Smooth muscle cell (in vitro differentiated cells): ENCODE data around the gene LUZP1. TPM values are rescaled to one million over a fixed set of nuclear protein-coding genes. Genes with fewer than 3 reads are reported as not detected.

Experiments
- DNase-seq: peaks from one replicate; lab custom pipeline; 2025; ENCODE audit not compliant: unreplicated experiment; lab: John Stamatoyannopoulos, UW
- H2AFZ ChIP-seq: fragments of 200-600 bp; sonication (generic); 2 replicates; pipeline ENCODE4 v1.6.0; 2016; ENCODE audit warnings: antibody characterized with exemption, low read depth, mild to moderate bottlenecking
- H3F3A ChIP-seq: fragments of 200-600 bp; sonication (generic); 2 replicates; pipeline ENCODE4 v1.6.0; 2017; ENCODE audit warnings: antibody characterized with exemption, low read depth
- H3K27ac ChIP-seq: fragments of 200-600 bp; sonication (generic); 2 replicates; pipeline ENCODE4 v1.5.1; 2016; ENCODE audit warnings: low read depth, mild to moderate bottlenecking
- H3K27me3 ChIP-seq: fragments of 200-600 bp; sonication (generic); 2 replicates; pipeline ENCODE4 v1.6.1; 2016; ENCODE audit warnings: low read depth, mild to moderate bottlenecking
- H3K36me3 ChIP-seq: fragments of 200-600 bp; sonication (generic); 2 replicates; pipeline ENCODE4 v1.5.1; 2016; ENCODE audit warnings: low read depth
- H3K4me1 ChIP-seq: fragments of 200-600 bp; sonication (generic); 2 replicates; pipeline ENCODE4 v1.5.1; 2016; ENCODE audit warnings: low read depth
- H3K4me2 ChIP-seq: fragments of 200-600 bp; sonication (generic); 2 replicates; pipeline ENCODE4 v1.6.0; 2016; ENCODE audit warnings: mild to moderate bottlenecking
- H3K4me3 ChIP-seq: fragments of 200-600 bp; sonication (generic); 2 replicates; pipeline ENCODE4 v1.5.1; 2016; ENCODE audit warnings: mild to moderate bottlenecking
- H3K79me2 ChIP-seq: fragments of 200-600 bp; sonication (generic); 2 replicates; pipeline ENCODE4 v1.6.0; 2016; ENCODE audit warnings: low read depth, mild to moderate bottlenecking
- H3K9ac ChIP-seq: fragments of 200-600 bp; sonication (generic); 2 replicates; pipeline ENCODE4 v1.6.0; 2016; ENCODE audit warnings: low read depth
- H3K9me3 ChIP-seq: fragments of 200-600 bp; sonication (generic); replicated peaks from 2 replicates; pipeline ENCODE4 v1.5.1; 2016; ENCODE audit warnings: low read depth
- H4K20me1 ChIP-seq: fragments of 200-600 bp; sonication (generic); 2 replicates; pipeline ENCODE4 v1.6.0; 2016; ENCODE audit warnings: low read depth
- WGBS: methylation state at CpG from one replicate; pipeline ENCODE4 v1.1.7; 2016; ENCODE audit warnings: low lambda C conversion rate; 5-methylcytosine and 5-hydroxymethylcytosine counted together
- polyA plus RNA-seq: library from polyadenylated mRNA; unstranded; fragments of >200 nt; fragmentation: Nextera tagmentation; extraction: Ambion mirVana; gene quantifications from 2 replicates; pipeline ENCODE4 v1.2.1, GENCODE V29; 2016
- total RNA-seq: library from RNA; depleted of rRNA; stranded (reverse); fragments of >200 nt; gene quantifications from 2 replicates; pipeline ENCODE4 v1.2.3, GENCODE V29; 2014
- TF ChIP-seq, protein P1 (sequence below): fragments of 200-600 bp; sonication (generic); IDR thresholded peaks from 2 replicates; pipeline ENCODE4 v1.5.1; 2017; ENCODE audit warnings: borderline replicate concordance, mild to moderate bottlenecking, antibody characterized with exemption; ENCODE audit not compliant: insufficient read depth, poor library complexity, severe bottlenecking

The LUZP1 gene
- total and polyA plus RNA-seq, 2 experiments from 2014 or later: 29.2 to 39.2 TPM

DNA sequence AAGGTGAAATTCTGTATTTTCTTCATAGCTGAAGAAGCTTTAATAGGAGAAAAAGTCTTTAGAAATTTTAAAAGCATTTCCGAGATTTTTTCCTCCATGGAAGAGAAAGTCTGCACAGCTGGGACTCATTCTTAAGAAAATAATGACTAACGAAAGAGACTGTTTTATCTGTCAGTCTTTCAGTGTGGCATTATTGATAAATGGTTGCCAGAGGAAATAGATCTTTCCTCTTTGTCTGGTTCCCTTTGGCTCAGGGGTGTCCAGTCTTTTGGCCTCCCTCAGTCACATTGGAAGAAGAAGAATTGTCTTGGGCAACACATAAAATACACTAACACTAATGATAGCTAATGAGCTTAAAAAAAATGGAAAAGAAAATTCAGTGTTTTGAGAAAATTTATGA, 99.5 kb downstream of the LUZP1 start:
- no peak overlapping the region for H2AFZ ChIP-seq
- no peaks in the 10 kb centered on the region for H3K27me3 ChIP-seq
- H3K79me2 ChIP-seq: no peaks in the 10 kb centered on the region
- H3K4me3 ChIP-seq: no peak overlapping the region
- 88% methylated on average over 2 of the region's 2 CpGs for WGBS
- no peak for DNase-seq
- no peaks in the 10 kb centered on the region for H3K9me3 ChIP-seq
- H3K4me2 ChIP-seq: no peak overlapping the region
- peaks cover 21% of the 10 kb centered on the region for H3K36me3 ChIP-seq
- H3F3A ChIP-seq: no peaks in the 10 kb centered on the region
- TF ChIP-seq, protein P1, sequence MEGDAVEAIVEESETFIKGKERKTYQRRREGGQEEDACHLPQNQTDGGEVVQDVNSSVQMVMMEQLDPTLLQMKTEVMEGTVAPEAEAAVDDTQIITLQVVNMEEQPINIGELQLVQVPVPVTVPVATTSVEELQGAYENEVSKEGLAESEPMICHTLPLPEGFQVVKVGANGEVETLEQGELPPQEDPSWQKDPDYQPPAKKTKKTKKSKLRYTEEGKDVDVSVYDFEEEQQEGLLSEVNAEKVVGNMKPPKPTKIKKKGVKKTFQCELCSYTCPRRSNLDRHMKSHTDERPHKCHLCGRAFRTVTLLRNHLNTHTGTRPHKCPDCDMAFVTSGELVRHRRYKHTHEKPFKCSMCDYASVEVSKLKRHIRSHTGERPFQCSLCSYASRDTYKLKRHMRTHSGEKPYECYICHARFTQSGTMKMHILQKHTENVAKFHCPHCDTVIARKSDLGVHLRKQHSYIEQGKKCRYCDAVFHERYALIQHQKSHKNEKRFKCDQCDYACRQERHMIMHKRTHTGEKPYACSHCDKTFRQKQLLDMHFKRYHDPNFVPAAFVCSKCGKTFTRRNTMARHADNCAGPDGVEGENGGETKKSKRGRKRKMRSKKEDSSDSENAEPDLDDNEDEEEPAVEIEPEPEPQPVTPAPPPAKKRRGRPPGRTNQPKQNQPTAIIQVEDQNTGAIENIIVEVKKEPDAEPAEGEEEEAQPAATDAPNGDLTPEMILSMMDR: no peak
- H3K4me1 ChIP-seq: no peaks in the 10 kb centered on the region
- H3K27ac ChIP-seq: no peak overlapping the region
- peaks cover 48% of the 10 kb centered on the region for H4K20me1 ChIP-seq
- H3K9ac ChIP-seq: no peak overlapping the region

DNA sequence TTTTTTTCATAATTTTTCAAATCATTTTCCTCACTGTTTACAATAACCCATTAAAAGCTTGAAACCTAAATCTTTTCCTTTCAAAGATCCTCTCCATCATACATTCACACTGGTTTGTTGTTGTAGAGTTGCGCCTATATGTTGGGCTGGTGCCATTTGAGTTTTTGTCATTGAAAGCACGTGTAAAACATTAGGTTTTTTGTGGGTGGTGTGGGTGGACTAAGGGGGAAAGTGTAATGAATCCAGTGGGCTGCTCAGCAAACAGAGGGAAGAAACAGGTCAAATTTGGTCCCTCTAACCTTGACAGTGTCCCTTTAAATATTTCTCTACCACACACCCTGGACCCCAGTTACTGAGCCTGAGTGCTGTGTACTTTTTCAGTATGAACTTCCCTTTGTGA, 102.6 kb downstream of the LUZP1 start:
- TF ChIP-seq, protein P1: no peak
- H3K27ac ChIP-seq: no peak overlapping the region
- no peak for DNase-seq
- peaks cover 6% of the 10 kb centered on the region for H3K36me3 ChIP-seq
- H3K4me1 ChIP-seq: no peaks in the 10 kb centered on the region
- H3F3A ChIP-seq: no peaks in the 10 kb centered on the region
- no peaks in the 10 kb centered on the region for H3K79me2 ChIP-seq
- H3K27me3 ChIP-seq: no peaks in the 10 kb centered on the region
- H3K9ac ChIP-seq: no peak overlapping the region
- H2AFZ ChIP-seq: no peak overlapping the region
- H3K4me3 ChIP-seq: no peak overlapping the region
- peaks cover 73% of the 10 kb centered on the region for H4K20me1 ChIP-seq
- H3K4me2 ChIP-seq: no peak overlapping the region
- 94% methylated on average over 2 of the region's 2 CpGs for WGBS
- no peaks in the 10 kb centered on the region for H3K9me3 ChIP-seq

DNA sequence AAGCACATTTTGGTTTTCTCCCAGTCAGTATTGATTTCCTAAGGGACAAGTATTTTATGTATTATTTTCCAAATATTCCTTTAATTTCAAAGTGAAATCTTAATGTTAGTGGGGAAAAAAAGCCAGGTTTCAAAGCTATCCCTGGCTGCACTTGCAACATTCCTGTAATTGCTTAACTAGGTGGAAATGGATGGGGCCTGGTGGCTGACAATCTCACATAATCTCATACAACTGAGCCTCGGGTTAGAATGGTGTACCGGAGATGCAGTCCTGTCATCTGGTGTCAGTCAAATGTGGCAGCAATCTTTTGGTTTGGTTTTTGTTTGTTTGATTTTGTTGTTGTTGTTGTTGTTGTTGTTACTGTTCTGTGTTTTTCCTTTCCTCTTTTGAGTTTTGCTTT, 103.3 kb downstream of the LUZP1 start:
- Histone ChIP-seq H3K79me2 (peaks cover 5% of the 10 kb centered on the region), H3F3A (no peaks in the 10 kb centered on the region), H3K27me3 (no peaks in the 10 kb centered on the region), H3K4me3 (no peak overlapping the region), H2AFZ (no peak overlapping the region), H3K27ac (no peak overlapping the region), H3K4me2 (no peak overlapping the region), H3K4me1 (no peaks in the 10 kb centered on the region), H4K20me1 (peaks cover 79% of the 10 kb centered on the region), H3K9ac (no peak overlapping the region), H3K9me3 (no peaks in the 10 kb centered on the region), H3K36me3 (peaks cover 6% of the 10 kb centered on the region)
- TF ChIP-seq, protein P1: no peak
- 85% methylated on average over 2 of the region's 2 CpGs for WGBS
- no peak for DNase-seq

DNA sequence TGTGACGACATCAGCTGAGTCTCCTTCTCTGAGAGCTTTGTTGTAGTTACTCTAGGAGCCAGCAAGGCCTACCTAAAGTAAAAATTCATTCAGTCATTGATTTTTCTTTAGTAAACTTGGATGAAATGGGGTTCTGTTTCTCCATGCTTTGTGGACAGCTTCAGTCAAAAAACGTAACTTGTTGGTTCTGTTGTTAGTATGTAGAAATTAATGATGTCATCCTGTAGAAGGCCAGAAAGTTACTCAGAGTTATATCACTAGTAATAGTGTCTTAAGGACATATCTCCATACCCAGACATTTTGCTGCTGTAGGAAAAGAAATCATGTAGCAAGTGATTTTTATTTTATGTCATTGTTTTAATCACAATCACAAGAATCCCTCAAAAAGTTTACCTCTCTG, 106.4 kb downstream of the LUZP1 start:
- Histone ChIP-seq H2AFZ (no peak overlapping the region), H3K27ac (no peak overlapping the region), H3F3A (no peaks in the 10 kb centered on the region), H3K9me3 (no peaks in the 10 kb centered on the region), H3K36me3 (peaks cover 30% of the 10 kb centered on the region), H3K79me2 (peaks cover 7% of the 10 kb centered on the region), H3K4me3 (no peak overlapping the region), H4K20me1 (peaks cover 78% of the 10 kb centered on the region), H3K4me2 (no peak overlapping the region), H3K27me3 (no peaks in the 10 kb centered on the region), H3K4me1 (no peaks in the 10 kb centered on the region), H3K9ac (no peak overlapping the region)
- TF ChIP-seq, protein P1: no peak
- 85% methylated on average over 2 of the region's 2 CpGs for whole genome bisulfite sequencing
- no peak for DNase-seq
